ENCODE data around the gene DIS3L2.
"Not testable (repeated sequence)": the region's sequence is repeated elsewhere in the genome, so short reads cannot be mapped to it uniquely, and the experiment has no call there.

DIS3L2 gene

GRCh38 chr2:232362174-232362900, 400.8 kb downstream of the DIS3L2 start:
- DNase-seq, result no peak

GRCh38 chr2:232363064-232363783, 401.7 kb downstream of the DIS3L2 start:
- not testable (repeated sequence) for DNase-seq

- DNase-seq, result peak; percentile 40 to 61 (median 60)
Measured at GRCh38 chr2:232363784-232364615, 402.5 kb downstream of the DIS3L2 start.

GRCh38 chr2:232364806-232365594, 403.5 kb downstream of the DIS3L2 start:
- not testable (repeated sequence) for DNase-seq

GRCh38 chr2:232365621-232366321, 404.3 kb downstream of the DIS3L2 start:
- peak; percentile 31 to 61 (median 41) for DNase-seq

- DNase-seq, result not testable (repeated sequence)
Measured at GRCh38 chr2:232366461-232366860, 404.9 kb downstream of the DIS3L2 start.

- no peak for DNase-seq
Measured at GRCh38 chr2:232367016-232367415, 405.5 kb downstream of the DIS3L2 start.

- DNase-seq, result no peak
Measured at GRCh38 chr2:232367591-232368233, 406.2 kb downstream of the DIS3L2 start.

- peak in 1 of 3 donors; percentile 22 for DNase-seq
Measured at GRCh38 chr2:232368311-232368731, 406.8 kb downstream of the DIS3L2 start.

GRCh38 chr2:232369126-232369951, 407.8 kb downstream of the DIS3L2 start:
- DNase-seq, result peak in 1 of 3 donors; percentile 39

- DNase-seq, result not testable (repeated sequence)
Measured at GRCh38 chr2:232370007-232370406, 408.5 kb downstream of the DIS3L2 start.

- DNase-seq, result peak; percentile 73 to 82 (median 74)
Measured at GRCh38 chr2:232372231-232373208, 411.0 kb downstream of the DIS3L2 start.

GRCh38 chr2:232374356-232374755, 412.8 kb downstream of the DIS3L2 start:
- no peak for DNase-seq

GRCh38 chr2:232375164-232375563, 413.7 kb downstream of the DIS3L2 start:
- no peak for DNase-seq

- no peak for DNase-seq
Measured at GRCh38 chr2:232376260-232376659, 414.7 kb downstream of the DIS3L2 start.

- DNase-seq, result no peak
Measured at GRCh38 chr2:232376713-232377112, 415.2 kb downstream of the DIS3L2 start.

GRCh38 chr2:232377319-232377718, 415.8 kb downstream of the DIS3L2 start:
- no peak for DNase-seq

GRCh38 chr2:232377841-232378734, 416.6 kb downstream of the DIS3L2 start:
- DNase-seq, result no peak

Data from suppressor macrophage treated with lipopolysaccharide for 1 hour (primary cell).